Effector CD8-positive, alpha-beta T cell (primary cell): ENCODE data around the gene PRMT5.
A peak's percentile ranks its signal among the peaks of the same experiment; 100 is the strongest.
"Not testable (repeated sequence)": the region's sequence is repeated elsewhere in the genome, so short reads cannot be mapped to it uniquely, and the experiment has no call there.

Experiments used
- DNase-seq: peaks from one replicate; lab custom pipeline; 2025; lab: John Stamatoyannopoulos, UW
- total RNA-seq, 4 experiments: gene quantifications; one replicate each; lab custom pipeline; 2026; lab: John Stamatoyannopoulos, UW

Gene PRMT5
- total RNA-seq: 33.9 to 87.6 (median 37.6) reads per million in 4 experiments

DNA sequence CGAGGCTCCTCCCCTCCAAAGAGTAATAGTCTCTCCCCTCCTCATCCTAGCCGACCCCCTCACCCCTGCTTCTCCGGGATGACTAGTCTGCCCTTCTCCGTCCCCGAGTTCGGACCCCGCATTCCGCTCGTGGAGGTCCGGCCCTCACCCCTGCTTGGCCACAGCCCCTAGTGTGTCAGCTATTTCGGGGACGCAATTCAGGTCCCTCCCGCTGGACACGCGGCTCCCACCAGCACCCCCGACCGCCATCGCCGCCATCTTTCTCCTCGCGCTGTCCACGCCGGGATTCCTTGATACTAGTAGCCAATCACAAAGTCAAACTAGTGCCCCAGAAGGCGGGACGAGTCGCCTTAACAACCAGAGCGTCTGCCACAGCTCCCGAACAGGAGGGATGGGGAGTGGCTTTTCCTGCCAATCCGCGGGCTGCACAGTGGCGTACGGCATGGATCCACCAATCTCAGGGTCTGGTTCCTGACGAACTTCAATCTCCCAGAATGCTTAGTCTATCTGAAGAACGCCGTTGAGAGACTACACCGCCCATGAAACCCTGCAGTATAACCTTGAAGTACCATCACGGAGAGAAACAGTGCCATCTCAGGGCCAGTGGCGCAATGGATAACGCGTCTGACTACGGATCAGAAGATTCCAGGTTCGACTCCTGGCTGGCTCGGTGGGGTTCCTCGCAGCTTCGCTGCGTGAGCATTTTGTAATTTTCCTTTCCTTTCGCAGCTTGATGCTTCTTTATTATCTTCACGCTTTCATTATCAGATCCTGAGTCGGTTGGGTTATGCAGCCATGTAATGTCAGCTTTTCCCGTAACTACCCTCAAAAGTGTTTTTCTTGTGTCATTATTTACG, at the start of gene PRMT5:
PRMT5 (minus strand) TSS at position 273 of the 857 bp plus-strand sequence; CDS start at position 258, 15 bp downstream.
- DNase-seq: peak; percentile 100

DNA sequence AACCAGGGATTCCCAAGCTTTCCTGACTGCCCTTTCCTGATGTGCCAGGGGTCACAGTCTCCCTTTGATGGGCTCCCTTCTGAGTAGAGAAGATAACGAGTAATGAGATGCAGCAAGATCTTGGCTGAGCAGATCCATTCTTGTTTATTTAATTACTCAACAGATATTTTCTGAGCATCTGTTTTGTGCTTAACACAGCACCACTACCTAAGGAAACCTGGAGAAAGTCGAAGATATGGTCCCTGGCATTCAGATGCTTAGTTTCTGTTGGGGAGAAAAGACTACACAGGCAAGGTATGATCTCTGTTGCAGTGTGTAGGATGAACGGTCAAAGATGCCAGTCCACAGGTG, 49.3 kb upstream of the PRMT5 start:
- no peak for DNase-seq

DNA sequence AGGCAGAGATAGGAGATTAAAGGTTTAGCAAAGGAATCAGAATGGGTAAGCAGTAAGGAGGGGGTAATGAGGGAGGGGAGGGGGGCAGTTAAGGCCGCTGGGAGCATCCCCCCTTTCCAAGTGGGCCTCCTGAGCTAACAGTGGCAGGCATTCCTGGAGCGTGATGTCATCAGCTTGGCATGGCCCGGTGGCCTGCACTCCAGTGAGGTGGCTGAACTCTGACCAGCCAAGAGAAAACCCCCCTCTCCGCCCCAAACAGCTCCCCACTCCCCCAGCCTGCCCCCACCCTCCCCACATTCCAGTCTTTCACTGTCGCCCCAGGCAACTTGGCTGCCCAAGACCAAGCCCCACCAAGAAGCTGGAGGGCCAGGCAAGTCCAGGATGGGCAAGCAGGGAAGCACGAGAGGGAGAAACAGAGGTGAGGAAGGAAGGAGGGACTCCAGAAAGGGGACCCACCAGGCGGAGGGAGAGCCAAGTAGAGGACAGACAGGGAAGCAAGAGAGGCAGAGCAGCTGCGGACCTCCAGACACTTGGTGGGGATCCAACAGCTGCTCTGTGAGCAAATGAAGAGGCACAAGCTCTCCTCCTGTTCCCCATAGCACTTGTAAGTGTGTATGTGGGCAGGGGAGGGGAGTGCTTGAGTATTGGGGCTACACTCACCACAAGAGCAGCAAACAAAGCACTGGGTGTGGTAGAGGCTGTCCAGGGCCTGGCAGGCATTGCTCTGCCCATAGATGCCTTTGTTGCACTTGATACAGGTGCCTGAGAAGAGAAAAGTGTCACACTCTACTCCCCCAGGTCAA, 48.7 kb upstream of the PRMT5 start:
- no peak for DNase-seq

DNA sequence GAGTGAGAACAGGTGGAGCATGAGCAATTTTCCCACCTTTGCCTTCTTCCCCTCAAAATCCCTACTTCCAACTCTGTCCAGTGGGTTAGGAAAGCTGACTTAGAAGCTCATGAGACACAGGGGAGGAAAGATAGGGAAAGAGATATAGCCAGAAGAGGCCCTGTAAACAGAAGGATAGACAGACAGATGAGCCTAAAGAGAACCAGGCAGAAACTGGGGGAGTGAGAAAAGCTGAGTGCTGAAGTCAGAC, 48.2 kb upstream of the PRMT5 start:
- no peak for DNase-seq

DNA sequence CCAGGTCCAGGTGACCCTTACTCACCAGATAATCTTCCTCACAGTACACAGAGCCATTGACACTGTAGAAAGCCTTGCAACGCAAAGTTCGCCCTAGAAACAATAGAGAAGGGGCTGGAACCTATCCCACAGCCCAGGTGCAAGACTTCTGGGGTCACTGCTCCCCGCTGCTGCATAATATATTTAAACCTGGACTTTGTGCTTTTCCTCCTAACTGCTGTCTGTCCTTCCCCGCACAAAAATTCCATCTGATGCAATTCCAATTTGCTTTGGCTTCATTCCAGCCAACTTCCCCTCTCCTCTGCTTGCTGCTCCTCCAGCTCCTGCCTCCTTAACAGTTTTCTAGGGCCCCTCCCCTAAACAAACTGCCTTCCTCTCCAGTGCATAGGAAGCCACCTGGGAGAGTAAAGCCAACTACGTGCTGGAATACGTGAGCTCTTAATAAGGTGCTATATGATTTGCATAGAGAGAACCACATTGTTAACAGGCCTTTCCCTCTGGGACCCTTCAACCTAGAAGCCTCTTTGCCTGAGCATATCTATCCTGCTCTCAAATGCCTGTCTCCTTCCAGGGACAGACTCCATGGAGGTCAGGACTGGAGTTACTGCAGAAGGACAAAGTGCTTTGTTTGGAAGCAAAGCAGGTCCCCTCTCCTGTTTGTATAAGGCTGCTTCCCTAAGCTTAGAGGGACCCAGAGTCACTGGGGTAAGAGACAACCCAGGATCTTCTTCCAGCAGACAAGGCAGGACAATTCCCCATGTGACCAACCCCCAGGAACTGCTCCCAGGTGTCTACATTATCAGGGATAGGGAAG, 47.7 kb upstream of the PRMT5 start:
- DNase-seq: no peak

DNA sequence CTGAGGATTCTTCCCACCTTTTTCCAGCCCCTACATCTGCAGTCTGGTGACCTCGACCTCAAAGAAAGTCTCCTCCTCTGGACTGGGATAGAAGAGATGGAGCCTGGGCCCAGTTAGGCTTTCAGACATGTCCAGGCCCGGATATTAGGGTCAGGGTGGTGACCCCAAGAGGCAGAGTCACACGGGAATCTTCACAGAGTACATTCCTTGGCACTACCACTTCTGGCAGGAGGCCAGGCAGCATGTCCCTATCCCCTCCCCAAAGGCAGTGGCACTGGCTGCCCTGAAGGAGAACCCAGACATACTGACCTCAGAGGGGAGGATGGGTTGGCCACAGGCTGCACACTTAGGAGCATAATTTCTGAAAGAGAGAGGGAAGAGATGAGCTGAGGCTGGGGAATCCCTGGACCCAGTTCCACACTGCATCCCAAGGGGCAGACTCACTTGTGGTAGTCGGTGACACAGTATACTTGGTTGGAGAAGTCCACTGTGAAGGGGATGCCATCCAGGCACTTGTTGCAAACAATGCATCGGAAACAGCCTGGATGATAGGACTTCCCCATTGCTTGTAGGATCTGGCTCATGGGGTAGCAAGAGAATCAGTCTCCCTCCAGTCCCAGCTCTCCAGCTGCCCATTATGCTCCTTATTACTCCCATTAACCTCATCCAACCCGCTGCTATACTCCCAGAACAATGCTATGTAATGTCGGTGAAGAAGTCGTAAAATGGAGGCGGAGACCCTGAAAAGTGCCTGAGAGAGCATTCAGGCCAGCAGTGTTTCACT, 45.5 kb upstream of the PRMT5 start:
- DNase-seq: no peak

DNA sequence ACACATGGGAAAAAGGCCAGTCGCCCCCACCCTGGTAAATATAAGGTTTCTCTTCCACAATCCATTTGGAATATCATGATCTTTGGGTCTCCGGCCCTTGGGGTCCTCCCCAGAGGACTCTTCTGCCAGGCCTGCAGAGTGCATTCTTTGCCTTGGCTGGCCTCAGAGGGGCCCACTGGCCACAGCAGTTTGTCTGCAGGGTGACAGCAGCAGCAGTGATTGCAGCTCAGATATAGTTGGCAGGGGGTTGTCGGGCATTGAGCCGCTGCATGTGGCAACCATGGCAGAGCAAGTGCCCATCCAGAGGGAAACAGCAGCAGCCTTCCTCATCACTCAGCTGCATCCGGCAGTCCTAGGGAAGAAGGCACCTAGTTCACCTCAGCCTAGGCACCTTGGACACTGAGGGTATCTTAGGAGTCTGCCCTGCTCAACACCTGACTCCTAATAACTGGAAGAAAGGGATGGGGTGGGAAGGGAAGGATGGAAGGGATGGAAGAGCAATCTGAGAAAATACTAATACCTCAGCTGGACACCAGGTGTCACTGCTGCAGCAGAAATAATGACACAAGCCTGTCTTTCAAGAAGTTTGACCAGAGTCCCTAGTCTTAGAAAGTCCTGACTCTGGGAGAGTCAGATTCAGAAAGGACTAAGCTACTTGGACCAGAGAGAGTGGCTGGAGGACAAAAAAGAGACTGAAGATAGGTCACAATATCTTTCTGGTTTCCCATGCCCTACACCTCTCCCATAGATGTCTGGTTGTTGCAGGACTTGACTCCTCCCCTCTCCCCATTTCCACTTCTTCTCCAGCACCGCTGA, 44.2 kb upstream of the PRMT5 start:
- peak; percentile 14 for DNase-seq

DNA sequence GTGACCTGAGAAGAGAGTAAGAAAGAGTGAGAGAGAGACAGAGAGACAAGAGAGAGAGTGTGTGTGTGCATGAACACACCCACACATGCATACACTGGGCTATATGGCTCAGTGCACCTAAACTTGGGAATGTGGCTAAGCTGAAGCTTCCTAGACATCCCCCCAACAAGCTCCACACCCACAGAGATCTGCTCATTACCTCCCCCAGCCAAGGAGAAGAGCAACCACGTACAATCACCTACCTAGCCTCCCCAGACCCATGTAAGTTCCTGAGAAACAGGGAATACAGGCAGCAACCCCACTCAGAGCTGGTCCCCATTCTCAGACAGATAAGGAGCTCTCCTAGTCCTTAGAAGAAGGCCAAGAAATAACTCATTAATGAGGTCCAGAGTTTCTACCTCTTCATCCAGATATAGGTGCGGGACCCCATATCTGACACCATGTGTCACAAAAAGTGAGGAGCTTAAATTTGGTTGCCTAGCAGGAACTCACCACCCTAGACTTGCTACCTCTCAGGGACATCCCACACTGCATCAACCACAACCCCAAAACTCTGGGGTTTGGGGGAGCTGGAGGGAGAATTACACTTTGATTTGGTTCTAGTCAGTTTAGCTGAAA, 43.2 kb upstream of the PRMT5 start:
- DNase-seq: no peak

DNA sequence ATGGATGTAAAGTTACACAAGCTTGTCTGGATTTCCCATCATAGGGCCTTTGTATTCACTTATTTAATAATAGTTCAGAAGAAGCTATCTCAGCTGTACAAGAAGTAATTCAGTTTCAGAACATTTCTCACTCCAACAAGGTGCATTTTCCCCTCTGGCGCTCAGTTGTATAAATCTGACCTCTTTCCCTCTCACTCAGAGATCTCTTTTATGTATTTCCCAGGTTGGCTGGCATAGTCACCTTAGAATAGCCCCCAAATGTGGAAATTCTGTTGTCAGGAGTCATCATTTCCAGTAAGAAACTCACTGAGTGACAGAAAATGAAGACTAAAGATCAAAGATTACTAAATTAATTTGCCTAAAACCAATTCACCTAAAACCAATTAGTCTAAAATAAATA, 42.0 kb upstream of the PRMT5 start:
- DNase-seq: no peak

DNA sequence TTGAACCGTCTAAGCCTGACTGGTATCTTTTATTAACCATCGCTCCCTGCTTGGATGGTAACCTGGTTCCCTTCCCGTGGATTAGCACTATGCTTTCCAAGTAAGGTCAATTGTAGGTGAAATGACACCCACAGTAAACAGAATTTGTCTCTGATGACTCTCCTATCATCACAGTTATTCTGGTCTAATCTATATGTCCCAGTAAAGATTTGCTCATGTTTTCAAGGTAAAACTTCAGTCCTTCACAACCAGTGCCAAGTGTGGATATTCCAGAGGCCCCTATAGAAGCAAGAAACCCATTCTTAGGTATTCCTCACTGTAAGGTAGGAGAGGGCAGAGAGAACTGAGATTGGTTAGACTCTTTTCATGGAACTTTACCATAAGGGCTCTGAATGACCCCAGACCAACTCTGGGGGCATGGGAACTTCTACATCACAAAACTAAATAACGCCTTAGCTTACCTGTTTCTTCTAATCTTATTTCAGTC, 37.6 kb upstream of the PRMT5 start:
- no peak for DNase-seq

DNA sequence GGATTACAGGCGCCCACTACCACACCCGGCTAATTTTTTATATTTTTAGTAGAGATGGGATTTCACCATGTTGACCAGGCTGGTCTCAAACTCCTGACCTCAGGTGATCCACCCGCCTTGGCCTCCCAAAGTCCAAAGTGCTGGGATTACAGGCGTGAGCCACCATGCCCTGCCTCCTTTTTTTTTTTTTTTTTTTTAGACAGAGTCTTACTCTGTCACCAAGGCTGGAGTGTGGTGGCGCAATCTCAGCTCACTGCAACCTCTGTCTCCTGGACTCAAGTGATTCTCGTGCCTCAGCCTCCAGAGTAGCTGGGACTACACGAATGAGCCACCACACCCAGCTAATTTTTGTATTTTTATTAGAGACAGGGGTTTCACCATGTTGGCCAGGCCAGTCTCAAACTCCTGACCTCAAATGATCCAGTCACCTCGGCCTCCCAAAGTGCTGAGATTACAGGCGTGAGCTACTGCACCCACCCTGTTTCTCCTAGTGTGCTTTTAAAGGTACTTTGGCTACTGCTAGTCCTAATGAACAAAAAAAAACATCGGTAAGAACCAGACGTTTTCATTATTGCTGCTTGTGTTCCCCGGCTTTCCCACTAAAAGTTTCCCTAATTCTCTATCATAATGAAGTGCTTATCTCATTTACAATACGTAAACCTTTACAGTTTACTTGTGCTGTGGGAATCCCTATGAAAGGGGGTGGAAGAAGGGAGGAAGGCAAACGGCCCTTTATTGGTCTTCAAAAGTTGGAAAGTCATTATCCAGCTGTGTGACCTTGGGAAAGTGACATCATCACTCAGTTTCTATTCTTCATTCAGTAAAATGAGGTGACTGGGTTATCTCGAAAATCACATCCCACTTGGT, 37.0 kb upstream of the PRMT5 start:
- not testable (repeated sequence) for DNase-seq

DNA sequence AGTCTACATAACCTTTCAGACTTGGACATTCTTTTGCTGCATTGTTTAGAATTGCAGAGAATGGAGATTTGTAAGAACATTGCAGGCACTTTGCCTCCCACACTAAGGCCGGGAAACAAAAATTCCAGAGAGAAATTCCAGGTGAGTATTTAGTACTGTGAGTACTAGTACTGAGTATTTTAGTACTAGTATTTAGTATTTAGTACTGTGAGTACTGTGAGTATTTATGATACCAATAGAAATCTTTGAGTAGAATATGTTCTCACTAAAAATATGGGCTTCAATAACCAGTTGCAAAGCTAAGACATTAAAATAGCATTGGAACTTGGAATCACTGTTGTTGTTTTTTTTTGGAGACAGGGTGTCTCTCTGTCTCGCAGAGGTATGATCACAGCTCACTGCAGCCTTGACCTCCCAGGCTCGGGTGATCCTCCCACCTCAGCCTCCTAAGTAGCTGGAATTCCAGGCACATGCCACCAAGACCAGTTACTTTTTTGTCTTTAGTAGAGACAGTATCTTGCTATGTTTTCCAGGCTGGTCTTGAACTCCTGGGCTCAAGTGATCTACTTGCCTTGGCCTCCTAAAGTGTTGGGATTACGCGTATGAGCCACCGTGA, 33.0 kb upstream of the PRMT5 start:
- DNase-seq: no peak

DNA sequence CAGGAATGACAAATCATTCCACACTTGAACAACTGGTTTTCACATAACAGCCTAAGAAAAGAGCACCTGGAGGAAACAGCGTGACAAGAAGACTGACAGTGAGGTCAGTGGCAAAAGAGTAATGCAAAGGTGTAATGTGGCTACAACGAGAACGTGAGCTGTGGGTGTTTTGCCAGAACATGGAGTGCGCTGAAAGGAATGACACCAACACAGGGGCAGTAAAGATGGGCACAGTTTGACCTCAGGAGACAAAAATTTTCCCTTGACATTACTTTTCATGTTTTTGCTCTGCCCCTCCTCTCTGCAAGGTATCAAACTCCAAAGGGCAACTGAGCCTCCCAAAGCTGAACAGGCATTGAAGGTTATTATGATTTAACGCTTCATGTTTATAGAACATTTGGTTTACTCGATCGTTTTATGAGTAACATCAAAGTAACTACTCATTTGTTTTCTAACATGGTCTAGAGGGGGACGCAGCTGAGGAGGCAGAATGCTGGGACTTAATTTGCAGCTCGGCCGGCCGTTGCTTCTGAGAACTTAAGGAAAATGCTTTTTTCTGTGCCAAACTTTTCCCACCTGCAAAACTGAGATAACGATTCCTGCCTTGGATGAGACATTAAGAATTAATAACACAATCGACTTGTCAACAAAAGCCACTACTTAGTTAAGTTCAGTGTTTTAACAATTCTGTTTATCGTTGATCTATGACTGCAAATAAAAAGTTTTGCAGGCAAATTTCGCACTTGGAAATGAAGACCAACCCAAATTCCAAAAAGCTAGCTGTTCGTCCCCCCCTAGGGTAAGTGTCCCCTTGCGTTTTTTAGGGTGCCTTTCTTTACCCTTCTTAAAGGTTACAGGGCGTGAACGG, 26.8 kb upstream of the PRMT5 start:
- no peak for DNase-seq

DNA sequence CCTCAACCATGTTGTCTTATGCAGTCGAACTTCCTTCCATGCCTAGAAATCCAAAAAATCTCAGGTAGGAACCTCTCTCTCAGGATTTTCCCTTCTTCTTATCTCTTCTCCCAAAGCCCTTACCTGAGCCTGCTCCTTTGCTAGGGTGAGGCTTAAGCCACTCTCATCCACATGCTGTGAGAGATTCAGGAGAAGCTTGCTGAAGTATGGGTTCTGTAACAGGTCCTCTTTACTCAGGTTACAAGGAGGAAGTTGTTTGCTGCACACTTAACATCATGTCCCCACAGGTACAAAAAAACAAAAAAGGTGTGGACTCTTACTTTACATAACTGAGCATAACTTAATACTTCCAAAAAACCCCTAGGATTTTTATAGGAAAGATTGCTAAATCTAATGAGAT, 23.2 kb upstream of the PRMT5 start:
- no peak for DNase-seq

DNA sequence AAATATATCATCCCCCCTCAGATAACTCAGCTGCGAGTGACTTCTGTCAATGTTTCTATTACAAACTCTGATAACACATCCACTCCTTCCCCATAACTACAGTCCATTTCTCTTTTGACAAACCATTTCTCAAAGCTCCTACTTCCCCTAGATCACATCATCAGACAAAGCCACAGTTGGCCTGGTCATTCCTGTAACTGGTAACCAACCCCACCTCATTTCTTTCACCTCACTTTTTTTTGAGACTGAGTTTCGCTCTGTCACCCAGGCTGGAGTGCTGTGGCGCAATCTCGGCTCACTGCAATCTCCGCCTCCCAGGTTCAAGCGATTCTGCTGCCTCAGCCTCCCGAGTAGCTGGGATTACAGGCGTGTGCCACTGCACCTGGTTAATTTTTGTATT, 22.6 kb upstream of the PRMT5 start:
- DNase-seq: not testable (repeated sequence)

DNA sequence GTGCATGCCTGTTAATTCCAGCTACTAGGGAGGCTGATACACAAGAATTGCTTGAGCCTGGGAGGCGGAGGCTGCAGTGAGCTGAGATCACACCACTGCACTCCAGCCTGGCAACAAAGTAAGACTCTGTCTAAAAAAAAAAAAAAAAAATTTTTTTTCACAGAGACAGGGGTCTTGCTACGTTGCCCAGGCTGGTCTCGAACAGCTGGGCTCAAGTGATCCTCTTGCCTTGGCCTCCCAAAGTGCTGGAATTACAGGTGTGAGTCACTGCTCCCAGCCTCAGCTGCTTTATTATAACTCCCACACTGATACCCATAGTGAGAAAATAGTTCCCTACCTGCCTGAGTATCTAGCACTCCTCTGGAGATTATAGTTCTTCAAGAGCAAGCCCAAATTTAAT, 16.5 kb upstream of the PRMT5 start:
- DNase-seq: no peak

DNA sequence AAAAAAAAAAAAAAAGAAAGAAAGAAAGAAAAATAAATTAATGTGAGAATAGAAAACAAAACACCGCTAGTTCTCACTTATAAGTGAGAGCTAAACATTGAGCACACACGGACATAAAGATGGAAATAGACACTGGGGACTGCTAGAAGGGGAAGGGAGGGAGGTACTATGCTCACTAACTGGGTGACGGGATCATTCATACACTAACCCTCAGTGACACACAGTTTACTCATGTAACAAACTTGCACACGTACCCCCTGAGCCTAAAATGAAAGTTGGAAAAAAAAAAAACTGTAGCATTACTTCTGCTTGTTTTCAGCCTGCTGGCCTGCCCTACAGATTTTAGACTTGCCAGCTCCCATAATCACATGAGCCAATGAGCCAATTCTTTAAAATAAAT, 10.5 kb upstream of the PRMT5 start:
- no peak for DNase-seq

DNA sequence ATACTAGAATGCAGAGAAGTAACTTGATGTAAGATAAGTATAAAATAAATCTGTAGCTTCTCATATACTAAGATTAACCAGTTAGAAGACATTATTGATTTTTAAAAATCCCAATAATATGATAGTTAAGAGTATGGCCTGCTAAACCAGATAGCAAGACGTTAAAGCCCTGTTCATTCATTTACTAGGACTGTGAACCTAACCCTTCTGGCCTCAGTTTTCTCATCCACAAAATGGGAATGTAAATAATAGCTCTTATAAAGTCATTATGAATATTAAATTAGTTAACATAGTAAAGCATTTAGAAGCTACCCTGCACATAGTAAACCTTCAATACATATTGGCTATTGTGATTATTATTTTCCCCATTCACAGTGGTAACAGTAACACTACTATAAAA, 6.0 kb upstream of the PRMT5 start:
- DNase-seq: no peak
